ENCODE results near the gene FOXJ3.
"Not testable (repeated sequence)": the region's sequence is repeated elsewhere in the genome, so short reads cannot be mapped to it uniquely, and the experiment has no call there.

Gene FOXJ3

GRCh38 chr1:42259059-42259738 is 75.8 kb downstream of the FOXJ3 start:
- DNase-seq (ENCODE audit: low read depth in 4 of 4, low spot score in 1 of 4): no peak

- no peak for DNase-seq (ENCODE audit: low read depth in 4 of 4, low spot score in 1 of 4)
Observed at GRCh38 chr1:42258218-42258617, 76.8 kb downstream of the FOXJ3 start.

GRCh38 chr1:42251042-42251441 is 84.0 kb downstream of the FOXJ3 start:
- DNase-seq (ENCODE audit: low read depth in 4 of 4, low spot score in 1 of 4): no peak

GRCh38 chr1:42250164-42250563 is 84.9 kb downstream of the FOXJ3 start:
- DNase-seq (ENCODE audit: low read depth in 4 of 4, low spot score in 1 of 4): no peak

- no peak for DNase-seq (ENCODE audit: low read depth in 4 of 4, low spot score in 1 of 4)
Observed at GRCh38 chr1:42240966-42241755, 93.9 kb downstream of the FOXJ3 start.

- DNase-seq (ENCODE audit: low read depth in 4 of 4, low spot score in 1 of 4): no peak
Observed at GRCh38 chr1:42239555-42239954, 95.5 kb downstream of the FOXJ3 start.

GRCh38 chr1:42239041-42239440 is 96.0 kb downstream of the FOXJ3 start:
- DNase-seq (ENCODE audit: low read depth in 4 of 4, low spot score in 1 of 4): no peak

- DNase-seq (ENCODE audit: low read depth in 4 of 4, low spot score in 1 of 4): no peak
Observed at GRCh38 chr1:42231253-42231652, 103.8 kb downstream of the FOXJ3 start.

GRCh38 chr1:42228938-42229337 is 106.1 kb downstream of the FOXJ3 start:
- DNase-seq (ENCODE audit: low read depth in 4 of 4, low spot score in 1 of 4): no peak

- no peak for DNase-seq (ENCODE audit: low read depth in 4 of 4, low spot score in 1 of 4)
Observed at GRCh38 chr1:42223036-42223435, 112.0 kb downstream of the FOXJ3 start.

- no peak for DNase-seq (ENCODE audit: low read depth in 4 of 4, low spot score in 1 of 4)
Observed at GRCh38 chr1:42221952-42222606, 113.0 kb downstream of the FOXJ3 start.

- no peak for DNase-seq (ENCODE audit: low read depth in 4 of 4, low spot score in 1 of 4)
Observed at GRCh38 chr1:42221456-42221855, 113.6 kb downstream of the FOXJ3 start.

GRCh38 chr1:42219627-42220026 is 115.4 kb downstream of the FOXJ3 start:
- no peak for DNase-seq (ENCODE audit: low read depth in 4 of 4, low spot score in 1 of 4)

GRCh38 chr1:42214447-42214871 is 120.6 kb downstream of the FOXJ3 start:
- DNase-seq (ENCODE audit: low read depth in 4 of 4, low spot score in 1 of 4): no peak

GRCh38 chr1:42211224-42211623 is 123.8 kb downstream of the FOXJ3 start:
- no peak for DNase-seq (ENCODE audit: low read depth in 4 of 4, low spot score in 1 of 4)

GRCh38 chr1:42210421-42211133 is 124.5 kb downstream of the FOXJ3 start:
- DNase-seq (ENCODE audit: low read depth in 4 of 4, low spot score in 1 of 4): no peak

- no peak for DNase-seq (ENCODE audit: low read depth in 4 of 4, low spot score in 1 of 4)
Observed at GRCh38 chr1:42209526-42210251, 125.3 kb downstream of the FOXJ3 start.

GRCh38 chr1:42206930-42207329 is 128.1 kb downstream of the FOXJ3 start:
- DNase-seq (ENCODE audit: low read depth in 4 of 4, low spot score in 1 of 4): not testable (repeated sequence)

- DNase-seq (ENCODE audit: low read depth in 4 of 4, low spot score in 1 of 4): no peak
Observed at GRCh38 chr1:42206164-42206563, 128.9 kb downstream of the FOXJ3 start.

GRCh38 chr1:42201986-42202385 is 133.0 kb downstream of the FOXJ3 start:
- DNase-seq (ENCODE audit: low read depth in 4 of 4, low spot score in 1 of 4): no peak

GRCh38 chr1:42198251-42198650 is 136.8 kb downstream of the FOXJ3 start:
- no peak for DNase-seq (ENCODE audit: low read depth in 4 of 4, low spot score in 1 of 4)
